Right ventricle myocardium superior (tissue), 1 donor: ENCODE results near the gene F2RL2. TPM values are rescaled to one million over a fixed set of nuclear protein-coding genes. Genes with fewer than 3 reads are reported as not detected.

Source experiments
- ATAC-seq: fragments of 200-7000 bp; cut with Tn5 transposase; one replicate; pipeline ENCODE4 v1.9.1; 2020; ENCODE audit warnings: mild to moderate bottlenecking; ENCODE audit not compliant: poor library complexity
- DNase-seq: peaks from one replicate; pipeline ENCODE4 v3.0.0-alpha.2; 2020
- intact Hi-C: fragments of 100-400 bp; cut with DNase I; formaldehyde crosslinking; loops from one replicate; pipeline ENCODE4 v1.11.2; 2022
- long read RNA-seq: library from polyadenylated mRNA; unstranded; transcript quantifications from one replicate; pipeline ENCODE4 v2.0.0, GENCODE V29; 2021
- total RNA-seq: library from RNA; stranded (reverse); fragmentation: NEBNext Ultra II Directional; extraction: Animal tissue kit (Norgen Biotek cat#: 25700); gene quantifications from one replicate; pipeline ENCODE4 v1.2.1, GENCODE V29; 2021
- donor health status: DM: no; HTN: yes; CAD: no; lungs with severe emphysema.

Gene F2RL2, protein sequence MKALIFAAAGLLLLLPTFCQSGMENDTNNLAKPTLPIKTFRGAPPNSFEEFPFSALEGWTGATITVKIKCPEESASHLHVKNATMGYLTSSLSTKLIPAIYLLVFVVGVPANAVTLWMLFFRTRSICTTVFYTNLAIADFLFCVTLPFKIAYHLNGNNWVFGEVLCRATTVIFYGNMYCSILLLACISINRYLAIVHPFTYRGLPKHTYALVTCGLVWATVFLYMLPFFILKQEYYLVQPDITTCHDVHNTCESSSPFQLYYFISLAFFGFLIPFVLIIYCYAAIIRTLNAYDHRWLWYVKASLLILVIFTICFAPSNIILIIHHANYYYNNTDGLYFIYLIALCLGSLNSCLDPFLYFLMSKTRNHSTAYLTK
- total RNA-seq: 0.13 TPM
- long read RNA-seq: 0 reads

DNA sequence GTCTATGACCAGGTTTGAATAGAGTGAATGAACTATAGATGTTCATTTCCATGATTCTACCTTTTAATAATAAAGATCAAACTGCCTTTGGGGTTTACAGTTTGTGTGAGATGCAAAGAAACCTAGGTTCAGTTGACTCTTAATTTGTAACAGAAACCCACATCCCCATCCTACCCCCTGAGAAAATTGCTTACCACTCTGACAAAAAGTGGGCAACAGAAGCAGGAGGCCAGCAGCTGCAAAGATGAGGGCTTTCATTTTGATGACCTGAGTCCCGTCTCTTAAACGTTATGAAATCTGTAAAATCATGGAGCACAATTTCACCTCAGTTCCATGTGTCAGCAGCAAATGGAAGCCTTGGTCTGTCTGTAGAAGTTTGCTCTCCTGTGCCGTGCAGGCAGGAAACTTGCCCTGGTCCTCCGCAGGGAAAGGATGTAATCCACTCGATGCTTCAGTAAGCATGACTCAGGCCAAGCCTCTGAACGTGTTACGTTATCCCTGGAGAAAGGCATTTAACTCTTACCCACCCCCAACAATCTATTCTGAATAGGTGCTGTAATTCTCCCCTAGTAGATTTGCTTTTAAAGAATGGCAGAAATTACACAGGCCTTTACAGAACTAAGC is at the start of gene F2RL2:
F2RL2 (minus strand) TSS at position 431 of the 624 bp plus-strand sequence; CDS start at position 258, 173 bp downstream.
- intact Hi-C loops: no loop called here
- no peak for ATAC-seq
- DNase-seq: no peak

DNA sequence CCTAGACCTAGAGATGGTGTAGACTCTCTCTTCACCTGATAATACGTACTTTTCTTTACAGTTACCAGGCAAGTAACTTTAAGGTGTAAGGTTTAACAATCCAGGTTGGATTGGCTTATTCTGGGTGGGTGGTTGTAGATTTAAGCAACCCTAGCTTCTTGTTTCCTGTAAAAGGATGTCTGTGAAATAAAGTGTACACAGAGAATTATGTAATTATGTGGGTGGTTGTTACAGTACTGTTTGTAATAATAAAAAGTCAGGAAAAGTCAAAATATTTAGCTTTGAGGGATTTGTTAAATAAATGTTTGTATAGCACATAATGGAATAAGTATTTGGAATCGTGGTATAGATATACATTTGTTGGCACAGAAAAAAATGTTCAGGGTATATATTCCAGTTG is 49.0 kb upstream of the F2RL2 start:
- no peak for ATAC-seq
- DNase-seq: no peak
- intact Hi-C loops: no loop called here

DNA sequence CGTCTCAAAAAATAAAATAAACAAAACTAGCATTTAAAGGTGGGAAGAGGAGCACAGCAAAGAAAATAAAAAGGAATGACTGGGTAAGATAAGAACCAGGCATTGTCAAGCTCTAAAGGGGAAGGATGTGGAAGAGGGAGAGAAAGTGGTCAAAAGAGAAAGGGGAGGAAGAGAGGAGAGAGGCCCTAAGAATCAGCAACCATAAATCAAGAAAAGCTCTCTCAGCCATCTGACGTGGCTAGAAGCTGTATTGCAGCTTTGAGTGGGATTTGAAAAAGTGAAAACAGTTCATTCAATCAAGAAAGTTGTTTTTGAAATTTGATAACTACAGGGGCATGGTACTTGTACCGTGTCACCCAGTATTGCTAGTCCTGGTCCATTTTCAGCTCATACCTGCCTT is 47.3 kb upstream of the F2RL2 start:
- intact Hi-C loops: no loop called here
- ATAC-seq (no peak), DNase-seq (no peak)

DNA sequence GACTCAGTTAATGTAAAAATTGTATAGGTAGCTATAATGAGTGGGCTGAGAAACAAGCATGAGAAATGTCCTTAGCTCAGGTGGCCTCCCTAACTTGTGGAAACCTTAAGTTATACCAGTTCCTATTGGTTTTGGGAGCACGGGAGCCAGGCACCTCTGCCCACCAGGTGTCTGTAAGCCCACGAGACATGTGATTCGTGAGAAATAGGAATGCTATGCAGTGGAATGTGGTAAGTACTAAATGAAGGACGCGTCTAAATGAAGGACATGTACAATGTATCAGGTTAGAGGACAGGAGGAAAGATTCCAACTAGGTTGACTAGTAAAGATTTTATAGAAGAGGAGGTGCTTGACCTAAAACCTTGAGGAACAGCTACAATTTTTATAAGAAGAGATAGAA is 46.0 kb upstream of the F2RL2 start:
- intact Hi-C loops: no loop called here
- DNase-seq (no peak), ATAC-seq (no peak)

GRCh38 chr5:76667495-76667894 is 44.3 kb upstream of the F2RL2 start:
- intact Hi-C loops: no loop called here
- DNase-seq (no peak), ATAC-seq (no peak)

DNA sequence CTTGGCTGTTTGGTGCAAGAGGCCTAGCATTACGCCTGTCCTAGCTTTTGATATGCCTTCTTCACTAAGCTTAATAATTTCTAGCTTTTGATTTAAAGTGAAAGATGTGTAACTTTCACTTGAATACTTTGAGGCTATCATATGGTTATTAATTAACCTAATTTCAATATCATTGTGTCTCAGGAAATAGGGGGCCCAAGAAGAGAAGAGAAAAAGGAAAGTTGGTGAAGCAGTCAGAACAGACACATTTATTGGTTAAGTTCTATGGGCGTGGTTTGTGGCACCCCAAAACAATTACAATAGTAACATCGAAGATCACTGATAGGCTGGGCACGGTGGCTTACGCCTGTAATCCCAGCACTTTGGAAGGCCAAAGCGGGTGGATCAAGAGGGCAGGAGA is 40.9 kb upstream of the F2RL2 start:
- ATAC-seq: no peak
- no peak for DNase-seq
- intact Hi-C loops: no loop called here

GRCh38 chr5:76663573-76663972 is 40.4 kb upstream of the F2RL2 start:
- no peak for ATAC-seq
- no peak for DNase-seq
- intact Hi-C loops: no loop called here

GRCh38 chr5:76662521-76662920 is 39.3 kb upstream of the F2RL2 start:
- ATAC-seq: no peak
- intact Hi-C loops: no loop called here
- DNase-seq: no peak

- no peak for DNase-seq
- ATAC-seq: no peak
- intact Hi-C loops: no loop called here
Observed at GRCh38 chr5:76660360-76660759, 37.2 kb upstream of the F2RL2 start.

DNA sequence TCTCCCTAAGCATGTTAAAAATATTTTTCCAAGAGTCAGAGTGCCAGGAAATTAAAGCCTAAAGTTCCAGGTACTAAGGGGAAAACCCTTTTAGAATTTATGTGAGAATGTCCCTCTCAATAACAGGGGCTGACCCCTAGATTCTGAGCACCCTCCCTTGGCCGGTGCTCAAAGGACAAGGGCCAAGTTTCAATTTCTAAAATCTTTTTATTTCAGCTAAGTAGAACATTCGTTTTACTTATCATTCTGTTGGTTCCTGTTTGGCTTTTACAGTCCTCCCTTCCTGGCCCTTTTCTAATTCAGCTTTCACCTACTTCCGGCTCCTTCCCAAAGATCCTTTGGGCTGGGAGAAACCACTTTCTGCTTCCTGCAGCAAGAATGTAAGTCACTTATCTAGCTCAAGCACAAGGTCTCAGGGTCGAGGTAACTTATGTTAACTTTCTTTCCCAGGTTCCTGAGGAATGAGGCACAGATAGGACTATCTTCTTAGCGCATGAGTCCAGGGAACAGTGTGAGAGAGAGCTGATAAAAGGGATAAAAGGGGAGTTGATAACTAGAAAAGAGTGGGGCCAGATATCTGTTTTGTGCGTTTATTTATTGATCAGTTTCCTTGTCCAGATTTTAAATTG is 34.6 kb upstream of the F2RL2 start:
- no peak for DNase-seq
- ATAC-seq: no peak
- intact Hi-C loops: no loop called here

- intact Hi-C loops: no loop called here
- DNase-seq (no peak), ATAC-seq (no peak)
Observed at GRCh38 chr5:76657091-76657490, 33.9 kb upstream of the F2RL2 start.

DNA sequence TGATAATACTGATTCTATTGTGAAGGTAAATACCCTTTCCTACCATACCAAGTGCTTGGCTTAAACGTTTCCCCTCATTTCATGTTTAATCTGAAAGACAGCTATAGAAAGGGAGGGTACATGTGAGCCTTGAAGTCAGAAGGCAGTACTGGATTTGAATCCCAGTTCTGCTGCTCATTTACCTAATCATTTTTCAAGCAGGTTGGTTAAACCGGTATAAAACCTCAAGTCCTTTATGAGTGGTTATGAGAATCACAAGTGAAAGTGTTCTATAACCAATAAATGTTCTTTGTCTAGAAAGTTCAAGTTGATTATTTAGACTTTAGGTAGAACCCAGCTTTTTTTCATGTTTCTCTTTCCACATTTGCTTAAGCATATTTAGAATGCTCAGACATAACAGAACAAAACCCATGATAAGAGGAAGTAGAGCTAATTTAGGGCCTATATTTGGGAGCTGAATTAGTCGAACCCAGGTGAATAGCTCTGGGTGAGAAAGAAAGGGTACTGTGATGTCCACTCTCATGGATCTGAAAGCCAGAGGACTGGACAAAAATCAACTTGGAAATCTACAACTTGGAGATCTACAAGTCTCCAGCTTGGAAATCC is 29.7 kb upstream of the F2RL2 start:
- intact Hi-C loops: no loop called here
- ATAC-seq (no peak), DNase-seq (no peak)

- DNase-seq (no peak), ATAC-seq (no peak)
- intact Hi-C loops: no loop called here
Observed at GRCh38 chr5:76649140-76649539, 25.9 kb upstream of the F2RL2 start.

DNA sequence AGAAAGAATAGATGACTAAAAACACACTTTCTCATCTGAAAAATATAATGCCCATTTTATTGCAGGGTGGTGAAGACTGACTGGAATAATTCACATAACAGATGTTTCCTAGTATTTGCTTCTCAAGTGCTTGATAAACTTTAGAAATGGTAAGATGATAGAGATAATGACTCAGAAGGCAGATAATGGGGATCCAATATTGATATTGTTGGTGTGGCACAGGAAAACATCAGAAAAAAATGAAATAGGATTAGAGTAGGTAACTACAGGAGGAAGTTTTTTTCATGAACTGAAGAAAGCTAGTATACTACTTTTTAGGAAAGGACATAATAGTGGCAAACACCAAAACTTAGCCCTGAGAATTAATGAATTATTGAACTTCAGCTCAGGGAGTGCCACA is 20.2 kb upstream of the F2RL2 start:
- no peak for DNase-seq
- intact Hi-C loops: no loop called here
- ATAC-seq: no peak

- DNase-seq: no peak
- ATAC-seq: no peak
- intact Hi-C loops: no loop called here
Observed at GRCh38 chr5:76642390-76643040, 19.3 kb upstream of the F2RL2 start.

GRCh38 chr5:76641514-76642120 is 18.4 kb upstream of the F2RL2 start:
- ATAC-seq (no peak), DNase-seq (no peak)
- intact Hi-C loops: no loop called here

- intact Hi-C loops: no loop called here
- DNase-seq: no peak
- ATAC-seq: no peak
Observed at GRCh38 chr5:76638479-76638878, 15.3 kb upstream of the F2RL2 start.

DNA sequence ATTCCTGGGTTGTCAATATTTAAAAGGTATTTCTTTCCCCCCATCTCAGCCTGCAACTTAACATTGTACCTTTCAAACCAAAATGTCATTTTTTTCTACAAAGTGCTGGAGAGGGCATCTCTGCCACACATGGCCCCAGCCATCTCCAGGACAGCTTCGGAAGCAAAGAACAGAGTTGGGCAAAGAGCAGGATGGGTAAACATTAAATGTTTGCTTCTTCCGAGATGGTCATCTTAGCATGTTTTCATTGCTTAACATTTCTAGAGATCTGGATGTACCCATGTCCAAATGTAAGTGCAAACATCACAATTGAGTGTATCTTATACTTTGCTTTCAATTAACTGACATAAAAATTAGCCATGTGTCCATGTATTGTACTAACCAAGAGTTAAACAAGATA is 14.3 kb upstream of the F2RL2 start:
- ATAC-seq (no peak), DNase-seq (no peak)
- intact Hi-C loops: no loop called here

DNA sequence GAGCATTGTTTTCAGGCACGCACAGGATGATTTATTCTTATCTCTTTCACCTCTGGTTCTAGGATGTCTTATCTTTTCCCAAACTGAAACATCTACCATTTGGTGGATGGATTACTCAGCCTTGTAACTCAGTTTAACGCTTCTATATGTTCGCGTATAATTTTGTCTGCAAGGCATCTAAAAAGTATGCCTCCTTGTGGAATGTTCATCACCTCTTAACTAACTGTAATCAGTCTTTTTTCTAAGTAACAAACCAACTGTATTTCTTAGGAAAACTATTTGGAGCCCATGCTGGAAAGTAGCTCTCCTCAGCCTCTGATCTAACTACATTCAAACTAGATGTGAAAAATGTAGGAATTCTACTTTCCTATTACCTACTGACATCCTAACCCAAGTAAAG is 11.5 kb upstream of the F2RL2 start:
- DNase-seq (no peak), ATAC-seq (no peak)
- intact Hi-C loops: no loop called here
